Activated CD8-positive, alpha-beta memory T cell treated with anti-CD3 and anti-CD28 coated beads for 1 hour (primary cell): ENCODE data around the gene GNAT1.

ENCODE experiments used
- DNase-seq, 2 donors: peaks; one replicate each; pipeline ENCODE4 v3.0.0-alpha.2; 2020; ENCODE audit warnings: low read depth in 1 of 2; ENCODE audit errors: extremely low read depth in 1 of 2

The GNAT1 gene

DNA sequence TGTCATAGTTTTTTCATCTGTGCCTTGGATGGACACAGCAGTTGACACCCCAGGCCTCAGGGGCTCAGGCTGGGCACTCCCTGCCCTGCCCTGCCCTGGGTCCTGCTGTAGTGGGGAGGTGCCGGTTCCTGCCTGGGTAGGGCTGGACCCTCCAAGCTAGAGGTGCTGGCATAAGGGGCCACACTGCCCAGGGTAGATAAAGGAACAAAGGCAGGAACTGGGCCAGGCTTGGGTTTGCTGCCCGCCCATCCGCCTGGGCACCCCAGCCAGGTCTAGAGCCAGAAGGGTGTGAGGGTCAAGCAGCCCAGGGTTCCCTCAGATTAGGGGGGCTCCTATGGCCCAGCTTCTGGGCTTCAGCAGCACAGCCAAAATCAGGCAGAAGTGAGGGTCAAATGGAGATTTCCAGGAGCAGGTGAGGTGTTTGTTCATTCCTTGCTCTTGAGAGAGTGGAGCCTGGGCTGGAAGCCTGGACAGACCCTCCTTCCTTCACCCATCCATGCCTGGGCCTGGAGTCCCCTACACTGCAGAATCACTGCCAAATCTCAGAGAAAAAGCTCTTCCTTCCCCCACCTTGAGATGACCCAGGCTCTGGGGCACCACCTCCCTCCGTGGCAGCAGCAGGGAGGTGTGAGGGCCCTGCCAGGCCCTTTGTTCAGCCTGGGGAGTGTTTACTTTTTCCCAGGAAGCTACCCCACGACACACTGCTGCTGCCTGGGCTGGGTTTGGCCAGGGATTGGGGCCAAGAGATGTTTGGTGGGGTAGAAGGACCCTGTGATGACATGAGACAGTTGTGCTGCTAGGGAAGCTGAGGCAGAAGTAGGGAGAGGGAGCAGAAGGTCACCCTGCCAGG lies 29.2 kb upstream of the GNAT1 start:
- no peak for DNase-seq

DNA sequence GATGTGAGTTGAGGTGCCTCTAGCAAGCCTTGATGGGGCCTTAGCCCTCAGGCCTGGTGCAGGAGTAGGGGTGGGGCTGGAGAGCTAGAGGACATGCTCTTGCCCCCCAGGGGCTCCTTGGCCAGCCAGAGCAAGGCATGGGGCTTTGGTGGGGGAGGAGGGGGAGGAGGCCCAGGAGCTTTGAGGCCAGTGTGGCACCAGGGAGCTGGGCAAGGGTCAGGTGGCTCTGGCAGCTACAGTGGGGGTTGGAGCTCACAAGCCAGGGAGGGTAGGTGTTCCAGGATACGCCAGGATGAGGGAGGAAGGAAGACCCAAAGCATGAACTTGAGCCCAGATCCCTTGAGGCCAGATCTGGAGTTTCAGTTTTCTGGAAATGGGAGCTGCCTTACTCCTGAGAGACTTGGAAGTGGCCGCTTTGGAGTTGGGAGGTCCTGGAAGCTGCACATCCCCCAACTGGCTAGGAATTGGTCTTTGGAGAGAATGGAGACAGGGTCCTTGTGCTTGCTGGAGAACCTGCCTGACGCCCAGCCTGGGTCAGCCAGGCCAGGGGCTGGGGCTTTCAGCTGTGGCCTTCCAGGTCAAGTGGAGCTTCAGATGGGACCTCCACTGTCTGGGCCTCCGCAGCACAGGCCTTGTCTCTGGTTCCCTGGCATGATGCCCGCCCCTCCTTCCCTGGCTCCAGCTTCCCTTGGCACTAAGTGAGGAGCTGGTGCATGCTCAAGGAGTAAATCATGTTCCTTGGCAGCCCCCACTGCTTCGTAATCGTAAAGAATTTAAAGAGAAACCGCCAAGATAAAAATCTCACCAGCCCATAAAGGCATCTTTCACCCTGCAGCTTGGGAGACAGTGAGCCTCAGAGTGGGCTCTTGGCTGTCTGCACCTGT lies 27.6 kb upstream of the GNAT1 start:
- no peak for DNase-seq

DNA sequence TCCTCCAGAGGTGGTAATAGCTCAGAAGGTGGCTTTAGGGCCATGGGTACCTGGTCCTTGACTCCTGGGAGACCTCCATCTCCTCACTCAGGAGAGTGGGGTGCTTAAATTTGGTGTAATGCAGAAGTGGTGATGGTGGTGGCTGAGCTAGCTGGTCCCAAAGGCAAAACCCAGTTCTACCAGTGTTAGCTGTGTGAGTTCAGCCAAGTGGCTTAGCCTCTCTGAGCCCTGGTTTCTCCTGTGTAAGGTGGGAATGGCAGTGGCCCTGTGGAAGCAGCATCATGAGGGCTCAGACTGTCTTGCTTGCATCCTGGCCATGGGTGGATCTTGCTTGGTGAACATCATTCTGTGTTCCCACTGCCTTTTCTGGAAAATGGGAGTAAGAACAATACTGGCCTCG lies 26.9 kb upstream of the GNAT1 start:
- no peak for DNase-seq

DNA sequence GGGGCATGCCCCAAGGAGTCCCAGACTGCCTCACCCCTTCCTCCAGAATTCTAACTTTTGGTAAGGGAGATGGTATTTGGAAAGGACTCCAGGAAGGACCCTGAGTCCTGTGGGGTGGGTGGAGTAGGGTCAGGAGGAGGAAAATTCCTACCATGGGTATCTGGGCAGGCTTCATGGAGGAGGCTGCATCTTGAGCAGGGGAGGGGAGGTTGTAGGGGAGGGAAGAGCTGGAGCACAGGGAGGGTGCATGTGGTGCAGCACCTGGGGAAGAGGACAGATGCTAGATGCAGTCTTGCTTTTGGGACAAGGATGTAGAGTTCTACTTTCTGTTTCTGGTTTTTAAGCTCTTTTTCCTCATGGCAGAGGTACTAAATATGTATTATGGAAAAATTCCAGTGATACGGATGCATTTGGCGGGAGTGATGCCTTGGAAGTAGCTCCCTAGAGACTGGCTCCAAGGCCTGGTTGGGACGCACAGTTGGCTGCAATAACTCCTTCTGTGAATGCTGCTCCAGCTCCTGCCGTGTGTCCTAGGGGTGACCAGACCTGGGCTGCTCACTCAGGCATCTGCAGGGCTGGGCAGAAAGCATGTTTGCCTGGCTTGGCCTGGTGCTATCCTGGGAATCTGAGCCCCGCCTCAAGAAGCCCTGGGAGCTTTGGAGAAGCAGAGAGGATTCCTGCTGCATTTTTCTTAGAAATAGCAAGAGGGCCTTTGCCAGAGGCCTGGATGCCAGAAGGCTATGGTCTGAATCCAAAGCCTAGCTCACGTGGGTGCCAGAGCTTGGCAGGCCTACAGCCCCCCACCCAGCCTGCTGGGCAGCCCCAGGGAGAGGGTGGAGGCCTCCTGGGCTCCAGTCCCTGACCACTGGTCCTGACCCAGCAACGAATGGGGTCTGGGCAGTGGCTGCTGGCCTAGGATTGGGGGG lies 26.2 kb upstream of the GNAT1 start:
- no peak for DNase-seq

DNA sequence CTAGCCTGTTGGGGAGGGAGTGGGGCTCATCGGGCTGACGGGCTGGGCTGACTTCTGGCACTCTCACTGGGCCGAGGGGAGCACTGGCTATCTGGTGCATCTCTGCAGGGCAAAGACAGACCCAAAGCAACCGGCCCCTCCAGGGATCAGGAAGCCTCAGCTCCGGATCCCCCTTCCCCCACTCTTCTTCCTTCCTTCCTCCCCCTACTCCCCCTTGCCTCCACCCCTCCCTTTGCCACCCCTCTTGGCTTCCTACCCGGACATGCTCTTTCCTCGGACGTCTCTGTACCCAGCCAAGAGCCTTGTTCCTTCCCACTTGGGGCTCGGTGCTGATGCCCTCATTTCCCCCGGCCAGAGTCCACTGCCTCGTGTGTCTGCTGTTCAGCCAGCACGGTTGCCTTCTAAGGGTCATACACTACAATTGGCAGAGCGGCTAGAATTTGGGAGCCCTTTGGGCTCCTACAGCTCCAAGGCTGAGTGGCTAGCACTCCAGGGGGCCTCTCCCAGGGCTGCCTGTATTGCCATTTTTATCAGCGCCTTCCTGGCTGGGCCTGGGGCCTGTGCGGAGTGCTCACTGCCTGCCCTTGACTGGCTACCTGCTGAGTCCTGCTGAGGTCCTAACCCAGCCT lies 25.4 kb upstream of the GNAT1 start:
- DNase-seq, result no peak

DNA sequence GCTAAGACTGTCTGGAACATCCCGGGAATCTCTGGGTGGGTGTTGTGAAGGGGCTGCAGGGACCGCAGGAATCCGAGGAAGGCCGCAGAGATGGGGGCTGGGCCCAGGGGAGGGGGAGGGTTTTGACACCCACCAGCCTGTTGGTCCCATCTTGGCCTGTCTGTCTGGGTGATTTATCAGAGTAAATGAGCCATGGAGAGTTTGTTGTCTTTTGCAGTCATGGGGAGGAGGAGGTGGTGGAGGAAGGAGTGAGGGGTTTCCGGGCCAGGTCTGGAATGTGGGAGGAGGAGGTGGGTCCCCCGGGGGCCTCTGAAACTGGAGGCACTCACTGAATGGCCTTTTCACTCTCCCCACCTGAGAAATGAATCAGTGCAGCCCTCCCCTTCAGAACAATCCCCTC lies 24.8 kb upstream of the GNAT1 start:
- no peak for DNase-seq

DNA sequence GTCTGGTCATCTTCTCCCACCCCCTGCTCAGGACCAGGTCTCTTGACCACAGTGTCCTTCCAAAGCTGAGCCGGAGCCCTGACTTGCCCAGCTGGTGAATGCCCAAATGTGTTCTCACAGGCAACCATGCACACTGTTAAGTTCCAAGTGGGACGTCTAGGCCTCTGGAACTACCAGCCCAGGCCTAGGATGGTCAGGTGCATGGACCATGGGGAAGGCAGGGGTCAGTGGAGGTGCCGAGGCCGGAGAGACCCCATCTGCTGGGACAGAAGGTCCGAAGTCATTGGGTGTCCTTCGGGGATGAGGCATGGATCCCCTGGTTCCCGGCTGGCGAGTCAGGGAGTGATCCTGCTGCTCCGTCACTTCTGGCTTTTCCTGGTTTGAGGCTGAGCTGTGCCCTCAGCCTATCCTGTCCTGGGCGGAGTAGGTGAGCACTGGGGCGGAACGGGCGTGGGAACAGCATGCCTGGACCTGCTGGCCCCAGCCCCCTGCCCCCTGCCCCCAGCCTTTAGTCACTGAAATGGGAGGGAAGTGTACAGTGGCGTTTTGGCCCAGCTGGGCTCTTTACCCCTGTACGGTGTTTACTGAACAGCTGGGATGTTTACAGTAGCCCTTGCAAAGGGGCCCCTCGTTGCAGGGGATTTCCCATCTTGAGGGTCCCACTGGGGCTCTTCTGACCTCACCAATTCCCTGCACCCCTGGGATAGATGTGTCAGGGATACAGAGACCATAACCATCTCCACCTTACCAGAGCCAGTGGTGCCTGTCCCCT lies 24.2 kb upstream of the GNAT1 start:
- no peak for DNase-seq

DNA sequence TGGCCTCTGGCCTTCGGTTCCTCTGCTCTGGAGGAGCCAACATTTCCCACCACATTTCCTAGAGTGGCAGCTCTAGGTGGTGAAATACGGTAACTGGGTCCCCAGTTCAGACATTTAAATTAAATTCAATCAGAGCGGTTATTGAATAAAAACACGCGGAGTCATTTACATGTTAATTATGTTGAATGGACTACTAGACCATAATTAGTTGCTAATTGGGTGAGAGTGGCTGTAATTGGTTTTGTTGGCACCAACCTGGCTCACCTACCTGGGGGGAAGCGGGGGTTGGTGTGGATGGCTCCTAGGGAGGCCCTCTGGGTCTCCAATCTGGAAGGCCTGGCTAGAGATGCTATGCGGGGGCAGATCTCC lies 23.6 kb upstream of the GNAT1 start:
- DNase-seq, result no peak

DNA sequence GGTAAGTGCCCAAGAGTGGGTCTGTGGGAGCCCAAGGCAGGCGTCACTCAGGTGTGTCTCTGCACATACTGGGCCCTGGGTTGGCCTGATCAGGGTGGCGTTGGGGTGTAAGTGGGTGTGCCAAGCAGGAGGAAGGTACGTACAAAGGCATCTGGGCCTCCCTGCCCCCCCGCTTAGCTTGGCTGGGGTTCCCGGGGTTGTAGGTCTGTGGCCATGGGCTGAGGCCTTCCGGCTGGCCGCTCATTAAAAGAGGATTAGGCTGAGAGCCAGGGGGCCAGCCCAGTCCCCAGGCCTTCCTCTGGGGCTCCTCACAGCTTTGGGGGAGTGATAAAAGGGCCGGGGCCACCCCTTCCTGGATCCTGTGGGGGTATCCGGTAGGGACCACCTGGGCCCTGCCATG lies 23.0 kb upstream of the GNAT1 start:
- no peak for DNase-seq

DNA sequence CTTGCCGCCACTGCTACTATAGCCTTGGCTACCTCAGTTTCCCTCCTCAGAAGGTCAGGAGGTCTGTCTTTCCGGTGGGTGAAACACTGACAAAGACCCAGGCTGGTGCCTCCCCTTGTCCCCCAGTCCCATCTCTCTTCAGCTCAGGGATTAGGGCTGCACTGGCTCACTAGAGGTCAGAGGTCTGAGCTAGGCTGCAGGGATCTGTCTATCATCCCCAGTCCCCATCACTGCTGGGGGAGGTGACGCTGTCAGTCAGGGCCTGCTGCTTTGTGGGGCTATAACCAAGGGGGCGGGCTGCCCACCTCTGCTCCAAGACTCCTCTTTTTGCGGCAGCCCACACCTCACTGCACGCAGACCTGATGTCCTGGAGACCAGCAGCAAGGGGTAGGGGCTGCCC lies 22.6 kb upstream of the GNAT1 start:
- no peak for DNase-seq

DNA sequence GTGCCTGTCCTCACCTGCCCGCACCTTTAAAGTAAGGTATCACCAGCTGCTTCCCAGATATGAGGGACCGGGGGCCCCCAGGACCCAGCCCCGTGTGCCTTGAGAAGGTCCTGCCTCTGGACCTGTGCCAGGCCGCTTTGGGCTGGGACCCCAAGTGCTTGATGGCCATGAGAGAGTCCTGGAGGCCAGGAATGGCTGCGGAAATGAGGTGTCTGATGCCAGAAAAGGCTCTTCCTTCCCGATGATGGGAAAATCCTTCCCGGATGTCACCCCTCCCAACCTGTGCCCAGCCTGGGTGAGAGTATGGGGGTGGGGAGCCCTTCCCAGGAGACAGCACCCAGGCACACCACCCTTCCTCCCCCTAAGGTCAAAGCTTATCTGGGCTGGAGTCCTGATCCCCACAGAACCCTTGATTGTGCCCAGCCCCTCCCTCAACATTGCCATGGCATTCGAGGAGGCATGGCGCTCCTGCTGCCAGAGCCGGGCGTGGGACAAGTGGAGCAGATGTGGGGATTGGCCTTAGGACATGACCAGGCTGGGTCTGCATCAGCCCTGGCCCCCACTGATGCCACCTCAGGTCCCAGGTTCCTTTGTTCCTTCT lies 22.1 kb upstream of the GNAT1 start:
- DNase-seq, result no peak

DNA sequence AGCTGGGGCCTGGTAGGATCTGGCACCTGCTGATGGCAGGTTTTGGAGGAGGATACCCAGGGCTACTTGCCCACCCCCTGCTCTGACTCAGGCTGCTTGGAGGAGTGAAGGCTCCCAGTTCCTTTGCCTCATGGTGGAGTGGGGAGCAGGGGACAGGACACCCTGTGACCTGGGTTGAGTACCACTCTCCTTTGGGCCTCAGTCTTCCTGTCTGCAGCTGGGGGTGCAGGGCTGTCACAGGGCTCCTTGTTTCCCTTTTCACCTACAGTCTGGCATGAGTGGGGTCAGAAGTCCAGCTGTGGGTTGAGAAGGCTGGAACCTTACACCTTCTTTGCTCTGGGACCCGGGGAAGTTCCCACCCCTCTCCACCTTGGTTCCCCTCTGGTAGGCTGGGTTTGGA lies 21.6 kb upstream of the GNAT1 start:
- DNase-seq, result no peak

DNA sequence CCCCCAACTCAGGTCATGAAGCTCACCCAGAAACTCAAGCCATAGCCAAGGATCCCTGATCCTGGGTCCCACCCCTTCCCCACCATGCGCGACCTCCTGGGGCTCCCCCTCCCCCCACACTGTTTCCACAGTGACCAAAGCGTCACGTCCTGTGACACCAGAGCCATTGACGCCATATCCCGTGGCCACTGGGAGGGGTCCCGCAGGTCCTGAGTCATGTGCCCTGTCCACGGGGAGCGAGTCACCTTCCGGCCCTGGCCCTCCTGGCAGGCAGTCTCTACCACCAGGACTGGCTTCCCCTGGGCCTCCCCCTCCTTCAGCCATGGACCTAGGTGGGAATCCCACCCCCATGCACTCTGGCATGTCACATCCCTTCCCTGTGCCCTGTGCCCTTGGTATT lies 20.7 kb upstream of the GNAT1 start:
- no peak for DNase-seq

DNA sequence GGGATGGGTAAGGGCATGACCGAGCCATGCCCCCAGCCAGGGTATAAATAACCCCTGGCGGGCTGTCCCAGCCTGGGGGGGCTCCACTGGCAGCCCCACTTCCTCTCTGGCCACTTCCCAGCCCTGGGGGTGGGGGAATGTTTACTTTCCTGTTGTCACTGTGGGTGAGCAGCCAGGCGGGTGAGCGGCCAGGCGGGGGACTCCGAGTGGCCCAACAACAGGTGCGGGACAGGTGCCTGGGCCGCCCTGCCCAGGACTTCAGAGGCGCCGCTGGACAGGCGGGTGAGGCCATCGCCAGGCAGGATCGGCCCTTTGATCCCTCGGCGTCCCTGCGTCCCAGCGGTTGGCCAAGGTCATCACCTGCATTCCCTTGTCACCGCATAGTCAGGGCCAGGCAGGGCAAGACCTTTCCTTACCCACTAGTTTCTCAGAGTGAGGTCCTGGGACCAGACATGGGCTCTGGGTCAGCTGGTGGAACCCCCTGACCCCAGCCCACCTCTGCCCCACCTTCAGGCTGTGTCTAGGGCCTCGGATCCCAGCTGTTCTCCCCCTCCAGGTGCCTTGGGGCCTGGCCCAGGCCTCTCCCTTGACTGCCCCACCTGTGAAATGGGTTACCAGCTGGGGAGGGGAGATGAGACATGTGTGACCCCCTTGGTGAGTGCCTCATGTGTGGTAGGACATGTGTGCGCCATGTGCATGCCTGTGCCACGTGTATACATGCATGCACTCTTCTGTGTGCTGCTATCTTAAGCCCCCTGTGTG lies 19.7 kb upstream of the GNAT1 start:
- DNase-seq, result no peak

DNA sequence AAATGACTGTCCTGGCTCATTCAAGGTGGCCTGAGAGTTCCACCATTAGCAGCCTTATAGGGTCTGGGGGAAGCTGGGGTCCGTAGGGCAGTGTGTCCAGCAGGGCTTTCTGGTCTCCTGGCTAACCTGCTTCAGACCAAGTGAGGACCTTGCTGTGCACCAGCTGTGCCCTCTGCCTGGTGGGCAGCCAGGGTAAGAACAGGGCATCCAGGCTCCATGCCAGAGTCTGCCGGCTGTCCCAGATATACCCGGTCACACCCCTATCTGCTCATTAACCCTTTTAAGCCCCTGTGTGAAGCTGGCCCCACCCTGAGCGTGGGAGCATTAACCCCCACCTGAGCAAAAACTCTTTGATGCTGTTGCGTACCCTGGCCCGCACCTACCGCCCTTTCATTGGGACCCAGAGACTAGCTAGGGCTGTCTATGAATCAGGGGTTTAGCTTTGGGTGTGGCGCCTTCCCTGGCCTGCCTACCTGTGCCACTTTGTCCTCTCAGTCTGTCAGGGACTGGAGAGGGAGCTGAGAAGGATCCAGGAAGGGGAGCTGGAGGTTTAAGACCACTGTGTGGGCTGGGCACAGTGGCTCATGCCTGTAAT lies 18.7 kb upstream of the GNAT1 start:
- no peak for DNase-seq

DNA sequence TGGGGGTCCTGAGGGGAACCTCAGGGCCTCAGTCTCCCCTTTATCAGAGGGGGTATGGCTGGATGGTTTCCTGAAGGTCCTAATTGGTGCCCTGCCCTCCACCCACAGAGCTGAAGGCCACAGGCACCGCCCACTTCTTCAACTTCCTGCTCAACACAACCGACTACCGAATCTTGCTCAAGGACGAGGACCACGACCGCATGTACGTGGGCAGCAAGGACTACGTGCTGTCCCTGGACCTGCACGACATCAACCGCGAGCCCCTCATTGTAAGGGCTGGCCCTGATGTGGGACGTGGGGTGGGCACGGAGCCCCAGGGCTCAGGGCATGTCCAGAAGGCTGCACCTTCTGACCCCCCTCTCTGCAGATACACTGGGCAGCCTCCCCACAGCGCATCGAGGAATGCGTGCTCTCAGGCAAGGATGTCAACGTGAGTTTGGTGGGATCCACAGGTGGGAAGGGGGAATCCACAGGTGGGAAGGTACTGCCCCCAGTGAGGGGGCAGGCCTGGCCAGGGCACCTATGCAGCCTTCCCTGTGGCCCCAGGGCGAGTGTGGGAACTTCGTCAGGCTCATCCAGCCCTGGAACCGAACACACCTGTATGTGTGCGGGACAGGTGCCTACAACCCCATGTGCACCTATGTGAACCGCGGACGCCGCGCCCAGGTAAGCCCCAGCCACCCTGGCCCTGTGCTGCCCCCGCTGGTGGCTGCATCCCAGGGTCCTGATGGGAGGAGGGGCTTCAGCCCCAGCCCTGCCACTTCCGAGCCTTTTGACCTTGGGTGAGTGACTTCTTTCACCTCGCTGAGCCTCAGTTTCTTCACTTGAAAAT lies 17.5 kb upstream of the GNAT1 start:
- DNase-seq, result no peak

DNA sequence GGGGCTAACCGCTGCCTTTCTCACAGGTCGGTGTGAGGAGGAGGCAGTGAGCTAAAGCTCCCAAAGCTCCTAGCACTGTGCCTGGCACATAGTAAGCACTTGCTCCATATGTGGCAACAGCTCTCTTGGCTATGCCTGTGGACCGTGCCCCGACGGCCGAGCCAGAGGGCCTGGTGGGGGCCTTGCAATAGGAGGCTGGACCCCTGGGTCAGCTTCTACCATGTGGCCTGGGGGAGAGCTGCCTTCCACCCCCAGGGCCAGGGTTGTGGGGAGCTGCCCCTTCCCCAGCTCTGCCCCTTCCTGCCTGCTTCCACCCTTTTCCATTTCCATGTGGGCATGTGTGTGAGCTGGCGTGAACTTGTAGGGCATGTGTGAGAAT lies 16.9 kb upstream of the GNAT1 start:
- no peak for DNase-seq
